ENCODE measurements around the gene BICC1.

BICC1 gene

GRCh38 chr10:58830697-58831096 lies 318.0 kb downstream of the BICC1 start:
- TF ChIP-seq CTCF (conservative IDR thresholded peaks at IDR 0.05; ENCODE audit: low read length) = no peak
- TF ChIP-seq EZH2phosphoT487 (IDR thresholded peaks at IDR 0.05; ENCODE audit: borderline replicate concordance) = no peak
- H3K9me2 ChIP-seq (replicated peaks; ENCODE audit: low read depth, low read length) = no peaks in the 10 kb centered on the region

GRCh38 chr10:58833771-58834561 lies 321.3 kb downstream of the BICC1 start:
- H3K4me2 ChIP-seq (ENCODE audit: low read depth, low read length, poor library complexity, severe bottlenecking) = no peak overlapping the region
- H3K27me3 ChIP-seq (ENCODE audit: insufficient read depth, low read length, poor library complexity, severe bottlenecking) = no peaks in the 10 kb centered on the region
- TF ChIP-seq CTCF (conservative IDR thresholded peaks at IDR 0.05; ENCODE audit: low read length) (no peak), EZH2phosphoT487 (IDR thresholded peaks at IDR 0.05; ENCODE audit: borderline replicate concordance) (no peak)
- no peaks in the 10 kb centered on the region for H3K9me2 ChIP-seq (replicated peaks; ENCODE audit: low read depth, low read length)
- H3F3A ChIP-seq (ENCODE audit: low read depth) = no peaks in the 10 kb centered on the region
- no peaks in the 10 kb centered on the region for H3K4me1 ChIP-seq (ENCODE audit: insufficient read depth, low read length, poor library complexity, severe bottlenecking)
- no peaks in the 10 kb centered on the region for H3K9me3 ChIP-seq (ENCODE audit: insufficient read depth, low read depth, low read length)
- no peak overlapping the region for H3K4me3 ChIP-seq (ENCODE audit: low read length, poor library complexity, severe bottlenecking)
- no peak overlapping the region for H2AFZ ChIP-seq (ENCODE audit: low read length)
- no peak overlapping the region for H3K9ac ChIP-seq (ENCODE audit: low read depth, low read length, poor library complexity, severe bottlenecking)
- no peaks in the 10 kb centered on the region for H4K20me1 ChIP-seq (ENCODE audit: insufficient read depth, low read length, poor library complexity, severe bottlenecking)
- no peaks in the 10 kb centered on the region for H3K36me3 ChIP-seq (ENCODE audit: insufficient read depth, low read length)
- H3K79me2 ChIP-seq (ENCODE audit: insufficient read depth, low read length) = no peaks in the 10 kb centered on the region

More at GRCh38 chr10:58830697-58831096, 318.0 kb downstream of the BICC1 start:
- Histone ChIP-seq H3F3A (ENCODE audit: low read depth) (no peaks in the 10 kb centered on the region), H3K4me2 (ENCODE audit: low read depth, low read length, poor library complexity, severe bottlenecking) (no peak overlapping the region), H3K9ac (ENCODE audit: low read depth, low read length, poor library complexity, severe bottlenecking) (no peak overlapping the region), H3K4me3 (ENCODE audit: low read length, poor library complexity, severe bottlenecking) (no peak overlapping the region), H3K36me3 (ENCODE audit: insufficient read depth, low read length) (no peaks in the 10 kb centered on the region), H4K20me1 (ENCODE audit: insufficient read depth, low read length, poor library complexity, severe bottlenecking) (no peaks in the 10 kb centered on the region), H2AFZ (ENCODE audit: low read length) (no peak overlapping the region), H3K9me3 (ENCODE audit: insufficient read depth, low read depth, low read length) (no peaks in the 10 kb centered on the region), H3K27me3 (ENCODE audit: insufficient read depth, low read length, poor library complexity, severe bottlenecking) (no peaks in the 10 kb centered on the region), H3K79me2 (ENCODE audit: insufficient read depth, low read length) (no peaks in the 10 kb centered on the region), H3K4me1 (ENCODE audit: insufficient read depth, low read length, poor library complexity, severe bottlenecking) (no peaks in the 10 kb centered on the region)

GRCh38 chr10:58836176-58836700 lies 323.6 kb downstream of the BICC1 start:
- no peaks in the 10 kb centered on the region for H4K20me1 ChIP-seq (ENCODE audit: insufficient read depth, low read length, poor library complexity, severe bottlenecking)
- no peaks in the 10 kb centered on the region for H3F3A ChIP-seq (ENCODE audit: low read depth)
- H3K4me1 ChIP-seq (ENCODE audit: insufficient read depth, low read length, poor library complexity, severe bottlenecking) = no peaks in the 10 kb centered on the region
- H3K36me3 ChIP-seq (ENCODE audit: insufficient read depth, low read length) = no peaks in the 10 kb centered on the region
- no peaks in the 10 kb centered on the region for H3K27me3 ChIP-seq (ENCODE audit: insufficient read depth, low read length, poor library complexity, severe bottlenecking)
- H3K9me3 ChIP-seq (ENCODE audit: insufficient read depth, low read depth, low read length) = no peaks in the 10 kb centered on the region
- no peaks in the 10 kb centered on the region for H3K79me2 ChIP-seq (ENCODE audit: insufficient read depth, low read length)
- no peaks in the 10 kb centered on the region for H3K9me2 ChIP-seq (replicated peaks; ENCODE audit: low read depth, low read length)
- no peak overlapping the region for H3K4me3 ChIP-seq (ENCODE audit: low read length, poor library complexity, severe bottlenecking)
- H3K4me2 ChIP-seq (ENCODE audit: low read depth, low read length, poor library complexity, severe bottlenecking) = no peak overlapping the region
- no peak for TF ChIP-seq EZH2phosphoT487 (IDR thresholded peaks at IDR 0.05; ENCODE audit: borderline replicate concordance)
- TF ChIP-seq CTCF (conservative IDR thresholded peaks at IDR 0.05; ENCODE audit: low read length) = no peak
- H3K9ac ChIP-seq (ENCODE audit: low read depth, low read length, poor library complexity, severe bottlenecking) = no peak overlapping the region
- H2AFZ ChIP-seq (ENCODE audit: low read length) = no peak overlapping the region
